GM23248 (cell line): ENCODE results near the gene IL4R. TPM values are rescaled to one million over a fixed set of nuclear protein-coding genes. Genes with fewer than 3 reads are reported as not detected.
A peak's percentile ranks its signal among the peaks of the same experiment; 100 is the strongest.

Experiments used
- DNase-seq: peaks from one replicate; pipeline ENCODE4 v3.0.0-alpha.2; 2015
- H2AFZ ChIP-seq: fragments of 200-600 bp; sonication (generic); 2 replicates; pipeline ENCODE4 v1.6.1; 2016; ENCODE audit warnings: antibody characterized with exemption
- H3F3A ChIP-seq: fragments of 200-600 bp; sonication (generic); 2 replicates; pipeline ENCODE4 v1.6.1; 2016; ENCODE audit warnings: mild to moderate bottlenecking, antibody characterized with exemption, mixed run types; ENCODE audit not compliant: insufficient read depth
- H3K27ac ChIP-seq: fragments of 200-600 bp; sonication (generic); 2 replicates; pipeline ENCODE4 v1.5.1; 2016; ENCODE audit warnings: mild to moderate bottlenecking
- H3K27me3 ChIP-seq: fragments of 200-600 bp; sonication (generic); replicated peaks from 2 replicates; pipeline ENCODE4 v1.6.1; 2016; ENCODE audit warnings: mild to moderate bottlenecking; ENCODE audit not compliant: insufficient read depth
- H3K36me3 ChIP-seq: fragments of 200-600 bp; sonication (generic); 2 replicates; pipeline ENCODE4 v1.6.1; 2016; ENCODE audit warnings: low read depth, mild to moderate bottlenecking
- H3K4me1 ChIP-seq: fragments of 200-600 bp; sonication (generic); 2 replicates; pipeline ENCODE4 v1.6.1; 2016; ENCODE audit warnings: mild to moderate bottlenecking; ENCODE audit not compliant: insufficient read depth
- H3K4me2 ChIP-seq: fragments of 200-600 bp; sonication (generic); one replicate; pipeline ENCODE4 v1.6.1; 2016; ENCODE audit warnings: mild to moderate bottlenecking; ENCODE audit not compliant: unreplicated experiment
- H3K4me3 ChIP-seq: fragments of 200-600 bp; sonication (generic); 2 replicates; pipeline ENCODE4 v1.5.1; 2016; ENCODE audit warnings: mild to moderate bottlenecking
- H3K79me2 ChIP-seq: fragments of 200-600 bp; sonication (generic); 2 replicates; pipeline ENCODE4 v1.6.1; 2016; ENCODE audit warnings: mild to moderate bottlenecking; ENCODE audit not compliant: insufficient read depth
- H3K9ac ChIP-seq: fragments of 200-600 bp; sonication (generic); 2 replicates; pipeline ENCODE4 v1.6.1; 2016; ENCODE audit warnings: mild to moderate bottlenecking
- H3K9me2 ChIP-seq: fragments of 200-600 bp; sonication (generic); 2 replicates; pipeline ENCODE4 v1.6.1; 2016; ENCODE audit warnings: mixed run types, mild to moderate bottlenecking, moderate library complexity; ENCODE audit not compliant: insufficient read depth
- H3K9me3 ChIP-seq: fragments of 200-600 bp; sonication (generic); one replicate; pipeline ENCODE4 v1.6.1; 2017; ENCODE audit warnings: low read depth
- H4K20me1 ChIP-seq: fragments of 200-600 bp; sonication (generic); 2 replicates; pipeline ENCODE4 v1.6.0; 2016; ENCODE audit not compliant: insufficient read depth
- EZH2 ChIP-seq: fragments of 200-600 bp; sonication (generic); IDR thresholded peaks from 2 replicates; pipeline ENCODE4 v1.6.1; 2018; ENCODE audit warnings: antibody characterized with exemption, mild to moderate bottlenecking; ENCODE audit not compliant: insufficient read depth, poor library complexity, severe bottlenecking
- EZH2phosphoT487 ChIP-seq: fragments of 200-600 bp; sonication (generic); IDR thresholded peaks from 2 replicates; pipeline ENCODE4 v1.6.1; 2018; ENCODE audit warnings: antibody characterized with exemption, moderate library complexity, mild to moderate bottlenecking, low read depth; ENCODE audit not compliant: insufficient read depth
- whole genome bisulfite sequencing, 2 experiments: methylation state at CpG; one replicate each; pipeline ENCODE4 v1.1.6; 2015 to 2017; ENCODE audit warnings: low lambda C conversion rate in 2 of 2, low coverage in 1 of 2; ENCODE audit errors: missing lambda C conversion rate in 2 of 2; 5-methylcytosine and 5-hydroxymethylcytosine counted together
- in situ Hi-C: fragments of 300-500 bp; cut with MboI; formaldehyde crosslinking; loops from 2 replicates; pipeline ENCODE4 v1.15.0; 2020
- polyA plus RNA-seq: library from polyadenylated mRNA; unstranded; fragments of >200 nt; fragmentation: Nextera tagmentation; extraction: Ambion mirVana; gene quantifications from 2 replicates; pipeline ENCODE4 v1.2.1, GENCODE V29; 2016
- total RNA-seq: library from RNA; depleted of rRNA; stranded (reverse); fragments of >200 nt; shearing (Covaris generic); gene quantifications from 2 replicates; pipeline ENCODE4 v1.2.3, GENCODE V29; 2014

IL4R gene
- total and polyA plus RNA-seq, 2 experiments from 2014 or later: 11.7 to 17.7 TPM

DNA sequence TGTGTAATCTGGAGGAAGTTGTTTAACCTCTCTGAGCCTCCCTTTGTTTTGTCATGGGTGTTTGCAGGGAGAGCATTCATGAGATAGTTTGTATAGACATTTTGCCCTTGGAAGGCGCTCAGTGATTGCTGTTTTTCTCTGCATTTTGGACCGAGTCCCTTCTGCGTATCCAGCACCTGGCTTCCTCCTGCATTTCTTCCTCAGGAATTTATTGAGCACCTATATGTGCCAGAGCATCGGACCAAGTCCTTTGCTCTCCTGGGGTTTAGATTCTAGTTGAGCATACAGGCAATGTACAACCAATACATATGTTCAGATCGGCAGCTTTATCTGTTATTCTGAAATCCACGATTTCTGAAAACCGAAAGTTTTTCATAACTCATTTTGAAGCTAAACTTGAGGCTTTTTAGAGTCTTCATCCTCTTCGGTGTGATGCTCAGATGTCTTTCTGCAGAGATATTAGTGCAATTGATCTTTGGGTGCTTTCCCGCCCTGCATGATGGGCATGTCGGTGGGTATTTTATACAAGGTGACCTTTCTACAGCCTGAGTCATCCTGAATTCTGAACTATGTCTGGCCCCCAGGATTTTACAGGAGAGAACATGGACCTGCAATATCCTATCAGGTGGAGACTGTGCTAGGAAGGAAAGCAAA lies 4.1 kb downstream of the IL4R start:
- WGBS, 2 experiments: 86 to 97% methylated on average over 10 of the region's 10 CpGs
- H3K4me3 ChIP-seq: no peak overlapping the region
- in situ Hi-C loops: no loop called here
- no peak for DNase-seq
- no peak for TF ChIP-seq EZH2phosphoT487
- TF ChIP-seq EZH2: no peak
- no peak overlapping the region for H3K9ac ChIP-seq
- no peaks in the 10 kb centered on the region for H3K27me3 ChIP-seq
- no peak overlapping the region for H3K27ac ChIP-seq
- H3K9me2 ChIP-seq: no peaks in the 10 kb centered on the region
- H3K4me1 ChIP-seq: peaks cover 38% of the 10 kb centered on the region
- peaks cover 42% of the 10 kb centered on the region for H3F3A ChIP-seq
- H2AFZ ChIP-seq: no peak overlapping the region
- no peaks in the 10 kb centered on the region for H3K36me3 ChIP-seq
- no peaks in the 10 kb centered on the region for H3K9me3 ChIP-seq
- H3K4me2 ChIP-seq: no peak overlapping the region
- H3K79me2 ChIP-seq: peaks cover 85% of the 10 kb centered on the region
- no peaks in the 10 kb centered on the region for H4K20me1 ChIP-seq

DNA sequence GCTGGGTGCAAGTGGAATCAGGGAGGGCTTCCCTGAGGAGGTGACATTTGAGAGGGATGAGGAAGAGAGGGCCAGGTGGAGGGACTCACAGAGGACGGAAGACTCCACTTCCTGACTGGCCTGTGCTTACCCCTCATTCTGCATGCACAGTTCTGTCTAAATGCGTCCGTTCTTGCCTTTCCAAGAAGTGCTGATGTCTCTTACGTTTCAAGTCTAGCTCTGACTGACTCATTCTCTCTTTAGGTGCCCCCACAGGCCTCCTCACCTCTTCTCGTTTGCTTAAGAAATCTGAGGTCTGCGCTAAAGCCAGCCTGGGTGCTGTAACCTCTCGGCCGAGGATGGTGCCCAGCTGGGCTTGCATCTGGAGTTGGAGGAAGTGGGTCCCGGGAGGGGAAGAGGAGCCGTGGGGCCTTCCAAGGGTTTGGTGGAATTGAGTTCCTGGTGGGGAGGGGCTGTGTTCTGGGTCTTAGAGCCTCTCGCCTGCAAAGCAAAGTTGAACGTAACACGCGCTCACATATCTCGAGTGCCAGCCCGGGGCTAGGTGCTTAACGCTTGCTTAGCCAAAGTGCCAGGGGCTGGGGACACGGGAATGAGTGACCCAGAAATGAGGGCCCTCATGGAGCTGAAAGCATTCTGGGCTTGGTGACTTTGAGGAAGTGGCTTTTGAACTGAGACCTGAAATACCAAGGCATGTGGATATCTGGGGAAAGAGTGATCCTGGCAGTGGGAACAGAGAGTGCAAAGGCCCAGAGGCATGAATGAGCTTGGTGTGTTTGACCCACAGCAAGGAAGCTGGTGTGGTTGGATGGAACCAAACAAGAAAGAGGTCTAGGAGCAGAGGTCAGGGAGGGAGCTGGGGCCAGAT lies 4.8 kb downstream of the IL4R start:
- H3K36me3 ChIP-seq: no peaks in the 10 kb centered on the region
- no peaks in the 10 kb centered on the region for H3K27me3 ChIP-seq
- no peak for DNase-seq
- H2AFZ ChIP-seq: no peak overlapping the region
- no peak overlapping the region for H3K27ac ChIP-seq
- no peak overlapping the region for H3K4me2 ChIP-seq
- no peaks in the 10 kb centered on the region for H3K9me3 ChIP-seq
- 66 to 67% methylated on average over 18 of the region's 18 CpGs for WGBS, 2 experiments
- H3K4me3 ChIP-seq: no peak overlapping the region
- peaks cover 38% of the 10 kb centered on the region for H3F3A ChIP-seq
- in situ Hi-C loops: no loop called here
- no peaks in the 10 kb centered on the region for H3K9me2 ChIP-seq
- TF ChIP-seq EZH2: no peak
- no peak for TF ChIP-seq EZH2phosphoT487
- H4K20me1 ChIP-seq: no peaks in the 10 kb centered on the region
- H3K4me1 ChIP-seq: peaks cover 35% of the 10 kb centered on the region
- peaks cover 92% of the 10 kb centered on the region for H3K79me2 ChIP-seq
- H3K9ac ChIP-seq: no peak overlapping the region

DNA sequence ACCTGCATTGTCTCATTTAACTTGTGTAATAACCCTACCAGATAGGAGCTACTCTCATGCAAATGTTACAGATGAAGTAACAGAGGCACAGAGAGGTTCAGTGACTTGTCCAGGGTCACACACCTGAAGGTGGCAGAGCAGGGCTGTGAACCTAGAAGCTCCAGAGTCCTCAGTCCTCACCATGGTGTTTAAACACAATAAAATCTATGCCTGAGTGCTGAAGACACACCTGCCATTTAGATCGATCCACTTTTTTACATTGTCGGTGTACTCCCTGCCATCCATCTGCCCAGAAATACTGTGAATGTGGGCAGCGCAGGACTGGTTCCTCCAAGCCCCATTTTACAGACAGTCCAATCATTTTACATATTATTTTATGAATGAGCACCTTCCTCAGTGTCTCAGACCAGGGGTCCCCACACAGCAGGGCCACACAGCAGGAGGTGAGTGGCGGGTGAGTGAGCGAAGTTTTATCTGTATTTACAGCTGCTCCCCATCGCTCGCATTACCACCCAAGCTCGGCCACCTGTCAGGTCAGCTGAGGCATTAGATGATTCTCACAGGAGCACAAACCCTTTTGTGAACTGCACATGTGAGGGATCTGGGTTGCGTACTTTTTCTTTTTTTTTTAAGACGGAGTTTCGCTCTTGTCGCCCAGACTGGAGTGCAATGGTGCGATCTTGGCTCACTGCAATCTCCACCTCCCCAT lies 5.6 kb downstream of the IL4R start:
- no peak for DNase-seq
- Histone ChIP-seq H3K27me3 (no peaks in the 10 kb centered on the region), H4K20me1 (no peaks in the 10 kb centered on the region), H3K9me2 (no peaks in the 10 kb centered on the region), H3F3A (peaks cover 38% of the 10 kb centered on the region), H3K9me3 (no peaks in the 10 kb centered on the region), H3K36me3 (no peaks in the 10 kb centered on the region), H3K4me3 (no peak overlapping the region), H3K27ac (no peak overlapping the region), H3K4me2 (no peak overlapping the region), H2AFZ (no peak overlapping the region), H3K4me1 (peaks cover 35% of the 10 kb centered on the region), H3K79me2 (peaks cover 100% of the 10 kb centered on the region), H3K9ac (no peak overlapping the region)
- 95 to 96% methylated on average over 13 of the region's 13 CpGs for WGBS, 2 experiments
- in situ Hi-C loops: no loop called here
- TF ChIP-seq EZH2: no peak
- no peak for TF ChIP-seq EZH2phosphoT487

DNA sequence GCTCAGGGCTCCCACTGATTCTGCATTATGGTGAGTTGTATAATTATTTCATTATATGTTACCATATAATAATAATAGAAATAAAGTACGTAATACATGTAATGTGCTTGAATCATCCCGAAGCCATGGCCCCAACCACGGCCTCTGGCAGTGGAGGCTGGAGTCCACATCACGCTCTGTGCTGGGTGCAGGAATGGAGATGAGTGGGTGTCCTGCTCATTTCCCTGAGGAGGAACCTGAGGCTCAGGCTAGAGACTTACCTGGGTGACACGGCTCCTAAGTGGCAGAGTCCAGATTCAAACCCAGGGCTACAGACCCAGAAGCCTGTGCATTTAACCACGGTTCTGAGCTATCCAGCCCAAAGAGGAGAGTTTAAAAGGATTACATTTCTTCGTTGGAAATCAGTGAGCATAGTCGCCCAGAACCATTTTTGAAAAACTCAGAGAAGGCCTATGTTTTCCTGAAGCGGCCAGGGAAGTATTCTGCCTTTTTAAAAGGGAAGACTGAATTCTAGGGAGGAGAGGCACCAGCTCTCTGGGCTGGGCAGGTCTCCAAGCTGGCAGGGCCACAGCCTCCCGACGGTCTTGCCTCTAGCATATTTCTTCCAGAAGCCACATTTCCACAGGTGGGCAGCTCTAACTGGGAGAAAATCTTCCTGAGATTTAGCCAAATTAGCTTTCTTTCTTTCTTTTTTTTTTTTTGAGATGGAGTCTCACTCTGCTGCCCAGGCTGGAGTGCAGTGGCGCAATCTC lies 6.7 kb downstream of the IL4R start:
- WGBS, 2 experiments: 63 to 66% methylated on average over 12 of the region's 12 CpGs
- Histone ChIP-seq H3K36me3 (no peaks in the 10 kb centered on the region), H3K4me2 (no peak overlapping the region), H3K79me2 (peaks cover 98% of the 10 kb centered on the region), H3K9me2 (no peaks in the 10 kb centered on the region), H3F3A (peaks cover 31% of the 10 kb centered on the region), H3K27me3 (no peaks in the 10 kb centered on the region), H3K27ac (peak overlapping the region; percentile 50), H3K4me3 (no peak overlapping the region), H3K9ac (no peak overlapping the region), H2AFZ (no peak overlapping the region), H4K20me1 (no peaks in the 10 kb centered on the region), H3K9me3 (no peaks in the 10 kb centered on the region), H3K4me1 (peaks cover 27% of the 10 kb centered on the region)
- DNase-seq: no peak
- TF ChIP-seq EZH2 (no peak), EZH2phosphoT487 (no peak)
- in situ Hi-C loops: no loop called here
